NCI-H1694 (cell line): ENCODE data around the gene ICAM5.

Experiments used
- DNase-seq: peaks from one replicate; lab custom pipeline; 2025; lab: John Stamatoyannopoulos, UW

ICAM5 gene

GRCh38 chr19:10339977-10340376 is 50.2 kb downstream of the ICAM5 start:
- DNase-seq, result no peak

GRCh38 chr19:10343495-10343894 is 53.7 kb downstream of the ICAM5 start:
- DNase-seq, result no peak

GRCh38 chr19:10344780-10345179 is 55.0 kb downstream of the ICAM5 start:
- no peak for DNase-seq
